GM23338 (cell line): ENCODE results near the gene FGF22.

ENCODE experiments used
- CREB1 ChIP-seq: fragments of 250-450 bp; sonication (Bioruptor Pico); IDR thresholded peaks from 2 replicates; pipeline ENCODE4 v1.5.0; 2020; ENCODE audit warnings: low read depth, mild to moderate bottlenecking, moderate library complexity
- CTCF ChIP-seq, 2 experiments: fragments of 200-600 bp in 1 of 2; sonication (generic) in 1 of 2; conservative IDR thresholded peaks; 2 replicates each; pipeline versions ENCODE4 v1.5.1 to v1.6.1; 2016 to 2017; ENCODE audit warnings: antibody characterized with exemption in 2 of 2, low read depth in 2 of 2, mild to moderate bottlenecking in 2 of 2, moderate library complexity in 1 of 2
- EZH2 ChIP-seq: fragments of 200-600 bp; sonication (generic); IDR thresholded peaks from one replicate; pipeline ENCODE4 v1.8.0; 2017; ENCODE audit warnings: antibody characterized with exemption, mild to moderate bottlenecking, low read depth; ENCODE audit not compliant: unreplicated experiment
- EZH2phosphoT487 ChIP-seq: fragments of 200-600 bp; sonication (generic); IDR thresholded peaks from one replicate; pipeline ENCODE4 v1.8.1; 2018; ENCODE audit warnings: antibody characterized with exemption; ENCODE audit not compliant: unreplicated experiment
- JUNB ChIP-seq: IDR thresholded peaks from one replicate; pipeline ENCODE4 v1.6.1; 2016; ENCODE audit warnings: antibody characterized with exemption; ENCODE audit not compliant: unreplicated experiment
- POLR2AphosphoS5 ChIP-seq: IDR thresholded peaks from 2 replicates; pipeline ENCODE4 v1.6.1; 2016; ENCODE audit warnings: antibody characterized with exemption, low read depth
- REST ChIP-seq: IDR thresholded peaks from one replicate; pipeline ENCODE4 v1.6.1; 2018; ENCODE audit warnings: antibody characterized with exemption; ENCODE audit not compliant: unreplicated experiment

GRCh38 chr19:648904-649801, 9.5 kb downstream of the FGF22 start:
- TF ChIP-seq CTCF (conservative IDR thresholded peaks at IDR 0.05; ENCODE audit: low read depth in 2 of 2) (no peak), EZH2 (no peak), REST (no peak), JUNB (no peak), POLR2AphosphoS5 (no peak), EZH2phosphoT487 (no peak), CREB1 (CRISPR knock-in tag) (no peak)
